IMR-90 (cell line): ENCODE data around the gene RNF17. TPM values are rescaled to one million over a fixed set of nuclear protein-coding genes. Genes with fewer than 3 reads are reported as not detected.
"Not testable (repeated sequence)": the region's sequence is repeated elsewhere in the genome, so short reads cannot be mapped to it uniquely, and the experiment has no call there.

Experiments used
- ATAC-seq: fragments of 200-7000 bp; cut with Tn5 transposase; 2 replicates; pipeline ENCODE4 v1.9.1; 2020; ENCODE audit warnings: low read depth, mild to moderate bottlenecking, moderate library complexity
- BruUV-seq: library from RNA; stranded (reverse); fragments of 400-500 nt; replicated peaks from 2 replicates; lab custom pipeline; 2021; lab: Mats Ljungman, UMichigan
- CTCF ChIA-PET: fragments of 300-600 bp; formaldehyde crosslinking; extraction: SDS; loops from one replicate; lab custom pipeline; 2021; ENCODE audit warnings: antibody characterized with exemption; lab: Yijun Ruan, JAX
- POLR2A ChIA-PET: fragments of 300-600 bp; sonication (Branson Sonifier 250); formaldehyde crosslinking; loops from one replicate; lab custom pipeline; 2022; ENCODE audit warnings: antibody characterized with exemption; ENCODE audit not compliant: unreplicated experiment; lab: Charles Lee
- DNase-seq: peaks from one replicate; pipeline ENCODE4 v3.0.0; 2013
- H2AFZ ChIP-seq: replicated peaks from 2 replicates; pipeline ENCODE3; 2013; ENCODE audit warnings: low read length, mild to moderate bottlenecking; ENCODE audit not compliant: poor library complexity
- H2AK5ac ChIP-seq: 2 replicates; pipeline ENCODE4 v1.6.1; 2013; ENCODE audit warnings: low read depth, low read length, inconsistent platforms
- H2AK9ac ChIP-seq: replicated peaks from 2 replicates; pipeline ENCODE3; 2013; ENCODE audit warnings: mild to moderate bottlenecking, low read depth, low read length, moderate library complexity; ENCODE audit not compliant: poor library complexity
- H2BK120ac ChIP-seq: 2 replicates; pipeline ENCODE4 v1.6.1; 2013; ENCODE audit warnings: low read depth, low read length, inconsistent platforms
- H2BK15ac ChIP-seq: 3 replicates; pipeline ENCODE4 v1.6.1; 2013; ENCODE audit warnings: low read depth, low read length, inconsistent platforms
- H2BK20ac ChIP-seq: 2 replicates; pipeline ENCODE4 v1.6.1; 2013; ENCODE audit warnings: low read depth, mild to moderate bottlenecking, inconsistent platforms, low read length, moderate library complexity
- H2BK5ac ChIP-seq: 2 replicates; pipeline ENCODE4 v1.6.1; 2013; ENCODE audit warnings: mild to moderate bottlenecking, low read depth, low read length, inconsistent platforms; ENCODE audit not compliant: poor library complexity, severe bottlenecking
- H3K14ac ChIP-seq: replicated peaks from 2 replicates; pipeline ENCODE4 v1.6.1; 2013; ENCODE audit warnings: low read depth, low read length, inconsistent platforms
- H3K18ac ChIP-seq: 2 replicates; pipeline ENCODE4 v1.6.1; 2013; ENCODE audit warnings: low read depth, low read length, control low read depth
- H3K23ac ChIP-seq: 2 replicates; pipeline ENCODE4 v1.6.1; 2013; ENCODE audit warnings: low read depth, low read length, inconsistent platforms
- H3K27ac ChIP-seq: 2 replicates; pipeline ENCODE4 v1.5.1; 2013; ENCODE audit warnings: mild to moderate bottlenecking, control low read depth, low read length; ENCODE audit not compliant: insufficient read depth
- H3K27me3 ChIP-seq: 2 replicates; pipeline ENCODE4 v1.6.1; 2013; ENCODE audit warnings: low read length; ENCODE audit not compliant: control insufficient read depth, insufficient read depth
- H3K36me3 ChIP-seq: 2 replicates; pipeline ENCODE4 v1.6.1; 2013; ENCODE audit warnings: low read length, mixed read lengths; ENCODE audit not compliant: control insufficient read depth, insufficient read depth
- H3K4ac ChIP-seq: 2 replicates; pipeline ENCODE4 v1.6.1; 2013; ENCODE audit warnings: low read depth, low read length, inconsistent platforms
- H3K4me1 ChIP-seq: 2 replicates; pipeline ENCODE4 v1.6.1; 2013; ENCODE audit warnings: low read length, mixed read lengths; ENCODE audit not compliant: control insufficient read depth, insufficient read depth
- H3K4me2 ChIP-seq: 2 replicates; pipeline ENCODE4 v1.6.1; 2013; ENCODE audit warnings: low read depth, mild to moderate bottlenecking, control low read depth, low read length, moderate library complexity
- H3K4me3 ChIP-seq: 2 replicates; pipeline ENCODE4 v1.5.1; 2013; ENCODE audit warnings: low read depth, mild to moderate bottlenecking, control low read depth, low read length, moderate library complexity; ENCODE audit not compliant: insufficient read depth
- H3K56ac ChIP-seq: 2 replicates; pipeline ENCODE4 v1.6.1; 2013; ENCODE audit warnings: low read length, inconsistent platforms; ENCODE audit not compliant: insufficient read depth; ENCODE audit errors: extremely low read depth
- H3K79me1 ChIP-seq, 2 experiments: 2 replicates each; pipeline ENCODE4 v1.6.1; 2013; ENCODE audit warnings: low read length in 2 of 2, inconsistent platforms in 1 of 2, low read depth in 1 of 2
- H3K9ac ChIP-seq: 2 replicates; pipeline ENCODE4 v1.6.1; 2013; ENCODE audit warnings: low read depth, low read length, control low read depth
- H3K9me1 ChIP-seq: 2 replicates; pipeline ENCODE4 v1.6.1; 2013; ENCODE audit warnings: low read length, inconsistent platforms; ENCODE audit not compliant: insufficient read depth
- H3K9me3 ChIP-seq: 2 replicates; pipeline ENCODE4 v1.6.1; 2013; ENCODE audit warnings: low read length; ENCODE audit not compliant: control insufficient read depth, insufficient read depth
- H4K20me1 ChIP-seq: 2 replicates; pipeline ENCODE4 v1.6.1; 2013; ENCODE audit warnings: low read length, inconsistent platforms; ENCODE audit not compliant: insufficient read depth
- H4K5ac ChIP-seq: 2 replicates; pipeline ENCODE4 v1.6.1; 2013; ENCODE audit warnings: mild to moderate bottlenecking, low read depth, low read length, control low read depth
- H4K8ac ChIP-seq, 2 experiments: 2 replicates each; pipeline ENCODE4 v1.6.1; 2013; ENCODE audit warnings: low read depth in 2 of 2, low read length in 2 of 2, control low read depth in 1 of 2, inconsistent platforms in 1 of 2
- H4K91ac ChIP-seq: 2 replicates; pipeline ENCODE4 v1.6.1; 2013; ENCODE audit warnings: low read depth, low read length, inconsistent platforms; ENCODE audit not compliant: insufficient read depth
- WGBS, 2 experiments: methylation state at CpG; one replicate each; pipeline versions ENCODE4 v1.1.5 to v1.1.7; 2013; ENCODE audit warnings: missing lambda C conversion rate in 2 of 2; ENCODE audit not compliant: insufficient read length in 1 of 2; ENCODE audit errors: extremely low coverage in 2 of 2; 5-methylcytosine and 5-hydroxymethylcytosine counted together
- dilution Hi-C: fragments of 300-500 bp; cut with HindIII; formaldehyde crosslinking; loops from one replicate; pipeline ENCODE4 v1.14.3; 2018; ENCODE audit warnings: low sequenced_read_pairs; ENCODE audit not compliant: unreplicated experiment
- in situ Hi-C: fragments of 300-500 bp; cut with MboI; formaldehyde crosslinking; loops from 3 replicates; pipeline ENCODE4 v1.14.3; 2019; ENCODE audit warnings: low sequenced_read_pairs, inconsistent platforms, mixed read lengths
- intact Hi-C: fragments of 100-400 bp; cut with micrococcal nuclease; formaldehyde crosslinking; loops from 2 replicates; pipeline ENCODE4 v1.10.0; 2022
- polyA plus RNA-seq, 3 experiments: library from polyadenylated mRNA; depleted of rRNA; stranded (reverse); fragments of >200 nt; gene quantifications; 2 replicates each; pipeline ENCODE4 v1.2.3, GENCODE V29; 2012; ENCODE audit warnings: low replicate concordance in 1 of 3
- total RNA-seq: library from RNA; depleted of rRNA; stranded (reverse); fragments of >200 nt; gene quantifications from 2 replicates; pipeline ENCODE4 v1.2.3, GENCODE V29; 2012

The RNF17 gene
- total and polyA plus RNA-seq, 2 of the 4 experiments (the other 2 are of a cell fraction) = 0.03 to 0.18 TPM

- intact Hi-C loops, H2BK20ac ChIP-seq, POLR2A ChIA-PET, ATAC-seq, H4K20me1 ChIP-seq, H2BK15ac ChIP-seq, H4K8ac ChIP-seq, DNase-seq, BruUV-seq, H3K9me3 ChIP-seq, H2BK120ac ChIP-seq, H3K4me3 ChIP-seq, in situ Hi-C loops, H2AK9ac ChIP-seq, H3K4me2 ChIP-seq, dilution Hi-C loops, H4K5ac ChIP-seq, H3K9me1 ChIP-seq, H2AK5ac ChIP-seq, H3K56ac ChIP-seq, H2AFZ ChIP-seq, H3K79me1 ChIP-seq, H3K14ac ChIP-seq, H3K18ac ChIP-seq, H3K27me3 ChIP-seq, H4K91ac ChIP-seq, H2BK5ac ChIP-seq, H3K27ac ChIP-seq, H3K9ac ChIP-seq, H3K4ac ChIP-seq, H3K4me1 ChIP-seq, H3K36me3 ChIP-seq, CTCF ChIA-PET, H3K23ac ChIP-seq: not testable (repeated sequence)
- WGBS, 2 experiments = no CpG with 5 or more reads among the region's 2 CpGs
Measured at GRCh38 chr13:24837528-24837927, 73.6 kb downstream of the RNF17 start.
